GM21423 (cell line): Measurements from ENCODE around the gene CCDC92B.

Experiments
- ATAC-seq: cut with Tn5 transposase; IDR thresholded peaks from one replicate; pipeline ENCODE4 v1.9.1; 2021; ENCODE audit warnings: mild to moderate bottlenecking, moderate library complexity; ENCODE audit not compliant: unreplicated experiment

Gene CCDC92B

GRCh38 chr17:2779545-2779944, 30.1 kb upstream of the CCDC92B start:
- ATAC-seq: no peak

- no peak for ATAC-seq
Measured at GRCh38 chr17:2778489-2778888, 29.0 kb upstream of the CCDC92B start.

DNA sequence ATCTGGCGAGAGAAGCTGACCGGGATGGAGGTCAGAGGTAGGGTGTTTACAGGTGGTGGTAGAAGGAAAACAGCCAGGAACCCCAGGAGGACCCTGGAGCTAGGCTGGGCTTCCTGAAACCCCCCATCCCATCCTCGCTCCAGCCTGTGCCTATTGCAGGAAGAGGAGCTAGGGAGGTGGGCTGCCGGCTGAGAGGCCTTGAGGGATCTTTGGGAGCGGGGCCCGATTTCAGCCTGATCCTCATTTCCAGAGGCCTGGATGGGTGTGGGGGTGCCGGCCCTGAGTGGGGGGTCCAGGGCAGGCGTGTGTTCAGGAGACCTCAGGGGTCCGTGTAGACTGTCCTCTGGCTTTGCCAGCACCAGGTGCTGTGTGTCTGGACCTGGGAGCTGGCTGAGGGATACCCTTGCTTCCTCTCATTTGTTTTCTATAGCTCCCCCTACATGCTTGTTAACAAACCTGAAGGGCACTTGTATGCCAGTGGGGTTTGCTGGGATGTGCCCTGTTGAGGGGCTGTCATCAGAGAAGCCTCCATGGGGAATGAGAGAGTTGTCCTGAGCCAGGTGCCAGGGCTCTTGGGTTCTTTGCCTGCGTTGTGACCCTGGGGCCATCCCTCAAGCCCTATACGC, 27.9 kb upstream of the CCDC92B start:
- no peak for ATAC-seq

GRCh38 chr17:2776589-2777241, 27.3 kb upstream of the CCDC92B start:
- no peak for ATAC-seq

DNA sequence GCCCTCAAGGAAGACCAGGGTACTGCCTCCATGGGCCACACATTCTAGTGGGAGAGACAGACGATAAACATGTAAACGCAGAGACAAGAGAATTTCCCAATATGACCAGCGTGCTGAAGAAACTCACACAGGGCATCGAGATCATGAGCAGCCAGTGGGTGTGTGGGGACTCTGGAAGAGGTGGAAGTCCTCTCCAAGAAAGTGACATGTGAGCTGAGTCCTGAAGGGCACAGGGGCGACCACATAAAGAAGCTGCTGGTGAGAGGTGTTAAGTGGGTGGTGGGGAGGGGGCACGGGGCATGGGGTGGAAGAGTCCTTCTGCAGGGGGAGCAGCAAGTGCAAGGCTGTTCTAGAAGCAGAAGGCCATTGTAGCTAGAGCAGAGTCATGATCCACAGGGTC, 25.8 kb upstream of the CCDC92B start:
- no peak for ATAC-seq

DNA sequence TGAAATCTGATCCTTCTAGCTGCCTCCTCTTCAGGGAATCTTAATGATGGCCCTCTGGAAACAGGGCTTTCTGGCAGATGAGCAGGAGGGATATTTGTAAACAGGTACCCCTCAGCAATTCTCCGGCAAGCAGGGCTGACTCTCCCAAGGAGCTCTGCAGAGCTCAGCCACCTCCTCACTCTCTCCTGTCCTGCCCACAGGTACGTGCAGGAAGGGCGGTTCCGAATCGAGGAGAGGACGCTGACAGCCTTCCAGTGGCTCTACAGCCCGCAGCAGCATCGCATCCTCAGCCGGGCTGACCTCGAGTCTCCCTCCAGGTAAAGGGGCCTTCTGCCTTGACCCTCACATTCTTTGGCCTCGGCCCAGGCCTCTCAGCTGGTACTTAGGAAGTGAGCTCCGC, 20.7 kb upstream of the CCDC92B start:
- ATAC-seq: no peak

GRCh38 chr17:2758870-2759269, 9.4 kb upstream of the CCDC92B start:
- ATAC-seq: no peak

DNA sequence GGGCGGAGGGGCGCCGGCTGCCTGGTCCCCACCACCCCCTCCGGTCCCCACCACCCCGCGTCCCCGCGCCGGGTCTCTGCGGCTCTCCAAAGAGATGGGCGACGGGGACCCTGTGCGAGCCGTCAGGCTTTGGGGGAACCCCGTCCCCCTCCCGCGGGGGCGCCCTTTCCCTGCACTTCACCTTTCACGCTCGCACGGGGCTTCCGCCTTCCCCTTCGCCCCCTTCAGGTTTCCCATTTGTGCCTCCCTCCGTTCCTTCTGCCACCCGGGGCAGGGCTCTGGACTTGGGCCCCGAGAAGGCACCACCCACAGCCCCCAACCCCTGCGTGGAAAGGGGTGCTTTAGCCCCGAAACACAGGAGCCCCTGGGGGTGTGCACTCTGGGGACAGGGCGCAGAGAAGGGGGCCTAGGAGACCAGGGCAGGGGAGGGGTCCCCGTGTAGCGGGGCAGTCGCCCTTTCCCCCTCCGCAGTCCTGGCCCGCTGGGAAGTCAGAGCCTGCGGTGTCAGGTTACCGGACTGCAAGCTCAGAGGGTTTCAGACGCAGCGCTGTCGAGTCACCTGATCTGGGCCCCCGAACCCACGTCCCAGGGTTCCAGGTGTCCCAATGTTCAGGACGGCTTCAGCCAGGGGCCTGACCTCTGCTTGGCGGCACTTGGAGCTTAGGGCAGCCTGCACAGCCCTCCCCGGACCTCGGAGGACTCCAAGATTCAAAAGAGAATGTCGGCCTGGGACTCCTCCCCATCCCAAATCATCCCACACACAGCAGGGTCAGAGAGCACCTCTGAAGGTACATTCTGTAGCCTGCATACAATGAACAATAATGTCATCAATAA, 6.7 kb upstream of the CCDC92B start:
- no peak for ATAC-seq

DNA sequence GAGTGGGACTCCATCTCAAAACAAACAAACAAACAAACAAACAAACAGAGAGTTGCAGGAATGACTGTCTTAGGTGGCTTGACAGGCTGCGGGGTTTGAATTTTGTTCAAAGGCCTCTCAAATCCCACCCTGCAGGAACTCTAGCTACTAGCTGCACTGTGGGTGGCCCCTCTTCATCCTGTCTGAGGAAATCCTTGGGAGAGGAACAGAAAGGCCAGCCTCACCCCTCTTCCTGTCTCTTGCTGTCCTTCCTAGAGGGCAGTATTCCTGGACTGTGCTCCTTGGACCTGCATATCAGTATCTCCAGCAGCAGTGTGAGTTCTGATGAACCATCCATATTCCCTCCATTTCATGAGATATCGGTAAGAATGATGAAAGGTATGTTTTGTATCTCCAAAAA, 2.0 kb upstream of the CCDC92B start:
- no peak for ATAC-seq

DNA sequence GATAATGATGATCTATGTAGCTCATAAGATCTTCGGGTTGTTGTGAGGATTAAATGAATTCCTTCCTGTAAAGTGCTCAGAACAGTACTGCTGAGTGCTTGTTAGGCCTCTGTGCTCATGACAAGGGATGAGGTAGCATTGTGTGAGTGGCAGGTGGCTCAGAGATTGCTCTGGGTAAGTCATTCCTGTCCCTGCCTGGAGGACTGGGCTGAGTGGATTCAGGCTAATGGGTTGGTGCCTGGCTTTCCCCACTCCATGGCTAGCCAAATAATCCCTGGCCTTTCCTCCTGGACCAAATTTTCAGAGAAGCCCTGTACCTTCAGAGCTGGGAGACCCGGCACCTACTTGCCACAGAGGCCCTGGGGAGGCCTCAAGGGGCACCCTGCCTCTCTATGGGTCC, 1.3 kb upstream of the CCDC92B start:
- no peak for ATAC-seq

GRCh38 chr17:2749784-2750181, 331 bp upstream of the CCDC92B start:
- peak; percentile 48 for ATAC-seq

GRCh38 chr17:2745317-2746037, 4.0 kb downstream of the CCDC92B start:
- ATAC-seq: no peak

DNA sequence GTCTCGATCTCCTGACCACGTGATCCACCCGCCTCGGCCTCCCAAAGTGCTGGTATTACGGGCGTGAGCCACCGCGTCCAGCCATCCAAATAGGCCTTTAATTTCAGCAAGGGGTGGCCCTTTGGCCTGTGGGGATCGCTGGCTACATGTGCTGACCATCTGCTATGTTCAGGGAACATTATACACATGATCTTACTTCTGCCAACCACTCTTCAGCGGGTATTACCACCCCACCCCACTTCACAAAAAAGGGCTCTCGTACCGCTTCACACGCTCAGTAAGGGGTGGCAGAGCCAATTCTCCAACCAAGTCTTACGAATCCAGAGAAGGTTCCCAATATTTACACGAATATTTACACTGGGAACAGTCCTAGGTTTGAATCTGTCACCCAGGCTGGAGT, 11.8 kb downstream of the CCDC92B start:
- ATAC-seq: no peak

GRCh38 chr17:2736956-2737355, 12.5 kb downstream of the CCDC92B start:
- ATAC-seq: no peak

- ATAC-seq: no peak
Measured at GRCh38 chr17:2735896-2736295, 13.6 kb downstream of the CCDC92B start.

GRCh38 chr17:2734939-2735338, 14.5 kb downstream of the CCDC92B start:
- no peak for ATAC-seq

- no peak for ATAC-seq
Measured at GRCh38 chr17:2731807-2732206, 17.6 kb downstream of the CCDC92B start.

- ATAC-seq: no peak
Measured at GRCh38 chr17:2730764-2731353, 18.6 kb downstream of the CCDC92B start.

- no peak for ATAC-seq
Measured at GRCh38 chr17:2724784-2725164, 24.7 kb downstream of the CCDC92B start.

DNA sequence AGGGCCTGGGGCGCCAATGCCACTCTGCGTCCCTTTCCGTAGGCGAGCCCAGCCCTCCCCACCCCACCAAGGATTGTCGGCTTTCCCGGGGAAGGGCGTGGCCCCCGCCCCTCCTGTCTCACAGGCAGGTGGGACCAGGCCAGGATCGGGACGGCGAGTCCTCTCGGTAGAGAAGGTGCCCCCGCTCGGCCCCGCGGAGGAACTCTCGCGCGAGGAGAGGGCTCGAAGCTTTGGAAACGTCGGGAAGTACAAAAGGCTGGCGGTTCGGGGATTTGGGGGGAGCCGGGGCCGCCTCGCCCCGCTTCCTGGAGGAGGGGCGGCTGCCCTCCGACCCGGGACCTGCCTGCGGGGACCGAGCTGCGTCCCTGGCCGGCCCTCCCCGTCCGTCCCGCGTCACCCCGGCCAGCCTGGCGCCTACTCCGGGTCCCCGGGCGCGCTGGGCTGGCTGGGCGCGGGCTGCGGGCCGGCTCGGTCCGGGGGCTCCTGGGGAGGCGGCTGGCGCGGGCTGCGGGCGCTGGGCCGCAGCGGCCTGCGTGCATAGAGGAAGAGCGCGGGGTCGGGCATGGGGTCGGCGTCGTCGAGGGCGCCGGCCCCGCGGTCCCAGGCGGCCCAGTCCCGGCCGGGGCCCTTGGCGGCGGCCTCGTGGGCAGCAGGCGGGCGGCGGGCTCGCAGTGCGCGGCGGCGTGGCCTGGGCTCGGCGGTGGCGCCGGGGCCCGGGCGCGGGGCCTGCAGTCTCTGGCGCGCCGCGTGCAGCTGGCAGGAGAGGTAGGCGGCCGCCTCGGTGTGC, 25.3 kb downstream of the CCDC92B start:
- ATAC-seq: no peak
